PC-3 (cell line): Measurements from ENCODE around the gene TTC7B. TPM values are rescaled to one million over a fixed set of nuclear protein-coding genes. Genes with fewer than 3 reads are reported as not detected.

ENCODE experiments used
- ATAC-seq: fragments of 200-7000 bp; cut with Tn5 transposase; 2 replicates; pipeline ENCODE4 v1.9.1; 2020; ENCODE audit warnings: mild to moderate bottlenecking, moderate library complexity
- BruUV-seq: library from RNA; stranded (reverse); fragments of 400-500 nt; replicated peaks from 2 replicates; lab custom pipeline; 2021; lab: Mats Ljungman, UMichigan
- CTCF ChIA-PET: fragments of 300-600 bp; sonication (Branson Sonifier 250); formaldehyde crosslinking; loops from one replicate; lab custom pipeline; 2022; ENCODE audit warnings: antibody characterized with exemption; lab: Charles Lee
- POLR2A ChIA-PET: fragments of 300-600 bp; sonication (Branson Sonifier 250); formaldehyde crosslinking; loops from one replicate; lab custom pipeline; 2022; ENCODE audit warnings: antibody characterized with exemption; ENCODE audit not compliant: unreplicated experiment; lab: Charles Lee
- DNase-seq: peaks from one replicate; pipeline ENCODE4 v3.0.0-alpha.2; 2015
- H2AFZ ChIP-seq: fragments of 300-600 bp; sonication (generic); 2 replicates; pipeline ENCODE4 v1.6.0; 2016; ENCODE audit warnings: antibody characterized with exemption, low read length
- H3F3A ChIP-seq: fragments of 300-600 bp; sonication (generic); one replicate; pipeline ENCODE4 v1.6.0; 2017; ENCODE audit warnings: antibody characterized with exemption, low read length, control low read depth, mild to moderate bottlenecking; ENCODE audit not compliant: unreplicated experiment
- H3K27ac ChIP-seq: fragments of 300-600 bp; sonication (generic); 2 replicates; pipeline ENCODE4 v1.5.1; 2016; ENCODE audit warnings: mild to moderate bottlenecking, low read length
- H3K27me3 ChIP-seq: fragments of 300-600 bp; sonication (generic); 2 replicates; pipeline ENCODE4 v1.6.1; 2016; ENCODE audit warnings: low read length, mixed read lengths
- H3K36me3 ChIP-seq: fragments of 300-600 bp; sonication (generic); 2 replicates; pipeline ENCODE4 v1.6.1; 2016; ENCODE audit warnings: low read depth, mixed run types, low read length, mixed read lengths
- H3K4me1 ChIP-seq: fragments of 300-600 bp; sonication (generic); 2 replicates; pipeline ENCODE4 v1.5.1; 2016; ENCODE audit warnings: low read length; ENCODE audit not compliant: insufficient read depth
- H3K4me2 ChIP-seq: fragments of 300-600 bp; sonication (generic); 2 replicates; pipeline ENCODE4 v1.6.0; 2016; ENCODE audit warnings: low read length
- H3K4me3 ChIP-seq: fragments of 300-600 bp; sonication (generic); 2 replicates; pipeline ENCODE4 v1.5.1; 2016; ENCODE audit warnings: mild to moderate bottlenecking, low read length, mixed read lengths
- H3K79me2 ChIP-seq: fragments of 300-600 bp; sonication (generic); 2 replicates; pipeline ENCODE4 v1.6.1; 2017; ENCODE audit warnings: low read length, mixed read lengths
- H3K9ac ChIP-seq: fragments of 300-600 bp; sonication (generic); 2 replicates; pipeline ENCODE4 v1.6.0; 2016; ENCODE audit warnings: mild to moderate bottlenecking, low read length
- H3K9me2 ChIP-seq: fragments of 300-600 bp; sonication (generic); replicated peaks from 2 replicates; pipeline ENCODE4 v1.6.1; 2016; ENCODE audit warnings: mixed run types, low read length, mixed read lengths
- H3K9me3 ChIP-seq: fragments of 300-600 bp; sonication (generic); 2 replicates; pipeline ENCODE4 v1.6.1; 2016; ENCODE audit warnings: low read length, mixed read lengths
- H4K20me1 ChIP-seq: fragments of 300-600 bp; sonication (generic); 2 replicates; pipeline ENCODE4 v1.6.1; 2016; ENCODE audit warnings: low read length, mixed read lengths
- EZH2 ChIP-seq: fragments of 300-600 bp; sonication (generic); IDR thresholded peaks from one replicate; pipeline ENCODE4 v1.6.1; 2017; ENCODE audit warnings: antibody characterized with exemption, mild to moderate bottlenecking, low read length; ENCODE audit not compliant: unreplicated experiment
- EZH2phosphoT487 ChIP-seq: fragments of 300-600 bp; sonication (generic); IDR thresholded peaks from 2 replicates; pipeline ENCODE4 v1.6.1; 2018; ENCODE audit warnings: mild to moderate bottlenecking, antibody characterized with exemption, low read length, borderline replicate concordance
- intact Hi-C: fragments of 100-400 bp; cut with micrococcal nuclease; formaldehyde crosslinking; loops from 2 replicates; pipeline ENCODE4 v1.9.0; 2023
- total RNA-seq: library from RNA; depleted of rRNA; stranded (reverse); fragments of >200 nt; gene quantifications from 2 replicates; pipeline ENCODE4 v1.2.3, GENCODE V29; 2014
- TF ChIP-seq, protein P1 (sequence below): fragments of 300-600 bp; sonication (generic); conservative IDR thresholded peaks from 2 replicates; pipeline ENCODE4 v1.5.1; 2017; ENCODE audit warnings: antibody characterized with exemption, low read depth, mild to moderate bottlenecking, low read length

The TTC7B gene
- total RNA-seq, 1 experiment from 2014 or later, result 45.6 TPM

DNA sequence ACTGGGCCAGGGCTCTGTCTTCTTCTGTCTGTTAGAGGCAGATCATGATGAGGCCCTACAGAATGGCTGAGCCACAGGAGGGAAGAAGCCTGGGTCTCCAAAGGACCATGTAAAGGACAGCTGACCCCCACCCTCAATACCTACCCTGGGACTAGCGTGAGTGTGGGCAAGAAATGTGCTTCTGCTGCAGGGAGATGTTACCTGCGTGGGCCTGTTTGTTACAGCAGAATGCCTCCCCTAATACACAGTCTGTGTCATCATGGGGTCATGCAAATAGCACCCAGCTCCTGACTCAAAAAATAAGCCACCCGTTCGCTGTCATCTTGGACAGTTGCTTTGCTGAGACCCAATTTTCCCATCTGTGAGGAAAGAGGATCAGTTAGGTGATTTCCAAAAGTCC is 328.8 kb downstream of the TTC7B start:
- Histone ChIP-seq H2AFZ (no peak overlapping the region), H3K4me1 (no peaks in the 10 kb centered on the region), H3K9me3 (no peaks in the 10 kb centered on the region), H3K4me2 (no peak overlapping the region), H3K9ac (no peak overlapping the region), H3F3A (no peaks in the 10 kb centered on the region), H3K9me2 (no peaks in the 10 kb centered on the region), H3K4me3 (no peak overlapping the region), H3K27ac (no peak overlapping the region), H4K20me1 (no peaks in the 10 kb centered on the region), H3K27me3 (peaks cover 53% of the 10 kb centered on the region), H3K36me3 (no peaks in the 10 kb centered on the region), H3K79me2 (no peaks in the 10 kb centered on the region)
- TF ChIP-seq EZH2phosphoT487 (no peak), EZH2 (no peak)
- TF ChIP-seq, protein P1, sequence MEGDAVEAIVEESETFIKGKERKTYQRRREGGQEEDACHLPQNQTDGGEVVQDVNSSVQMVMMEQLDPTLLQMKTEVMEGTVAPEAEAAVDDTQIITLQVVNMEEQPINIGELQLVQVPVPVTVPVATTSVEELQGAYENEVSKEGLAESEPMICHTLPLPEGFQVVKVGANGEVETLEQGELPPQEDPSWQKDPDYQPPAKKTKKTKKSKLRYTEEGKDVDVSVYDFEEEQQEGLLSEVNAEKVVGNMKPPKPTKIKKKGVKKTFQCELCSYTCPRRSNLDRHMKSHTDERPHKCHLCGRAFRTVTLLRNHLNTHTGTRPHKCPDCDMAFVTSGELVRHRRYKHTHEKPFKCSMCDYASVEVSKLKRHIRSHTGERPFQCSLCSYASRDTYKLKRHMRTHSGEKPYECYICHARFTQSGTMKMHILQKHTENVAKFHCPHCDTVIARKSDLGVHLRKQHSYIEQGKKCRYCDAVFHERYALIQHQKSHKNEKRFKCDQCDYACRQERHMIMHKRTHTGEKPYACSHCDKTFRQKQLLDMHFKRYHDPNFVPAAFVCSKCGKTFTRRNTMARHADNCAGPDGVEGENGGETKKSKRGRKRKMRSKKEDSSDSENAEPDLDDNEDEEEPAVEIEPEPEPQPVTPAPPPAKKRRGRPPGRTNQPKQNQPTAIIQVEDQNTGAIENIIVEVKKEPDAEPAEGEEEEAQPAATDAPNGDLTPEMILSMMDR, result no peak
- intact Hi-C loops, result no loop called here
- no TSS peak for BruUV-seq
- ChIA-PET CTCF (no interaction called here), POLR2A (no interaction called here)
- ATAC-seq (no peak), DNase-seq (no peak)

DNA sequence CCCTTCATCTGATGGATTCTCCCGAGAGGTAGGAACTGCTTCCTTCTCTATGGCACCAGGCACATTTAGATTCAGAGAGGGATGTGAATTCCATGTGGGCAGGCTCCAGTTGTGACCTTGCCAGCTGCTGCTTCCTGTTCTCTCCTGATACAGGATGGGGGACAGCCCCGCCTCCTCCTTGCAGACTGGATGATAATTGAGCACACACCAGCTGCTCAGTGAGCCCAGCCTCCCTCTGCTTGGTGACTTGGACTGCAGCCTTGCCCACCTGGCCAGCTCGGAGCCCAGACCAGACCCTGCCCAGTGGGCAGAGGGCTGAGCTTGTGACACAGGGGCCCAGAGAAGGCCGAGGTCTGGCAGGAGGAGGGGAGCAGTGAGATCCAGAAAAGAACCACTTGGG is 329.2 kb downstream of the TTC7B start:
- H3K4me3 ChIP-seq, result no peak overlapping the region
- no peaks in the 10 kb centered on the region for H3K36me3 ChIP-seq
- no peaks in the 10 kb centered on the region for H3K9me3 ChIP-seq
- no peaks in the 10 kb centered on the region for H3K9me2 ChIP-seq
- intact Hi-C loops, result no loop called here
- CTCF ChIA-PET, result no interaction called here
- no peak overlapping the region for H2AFZ ChIP-seq
- H3K4me1 ChIP-seq, result no peaks in the 10 kb centered on the region
- TF ChIP-seq, protein P1, result no peak
- no peak for TF ChIP-seq EZH2
- BruUV-seq, result no TSS peak
- H3K79me2 ChIP-seq, result no peaks in the 10 kb centered on the region
- DNase-seq (no peak), ATAC-seq (no peak)
- peaks cover 53% of the 10 kb centered on the region for H3K27me3 ChIP-seq
- POLR2A ChIA-PET, result interaction anchor here (0.6 kb wide), 1 partner anchor 68 kb away, joined by 3 read pairs; no protein-coding TSS in a partner anchor
- H3K27ac ChIP-seq, result no peak overlapping the region
- no peaks in the 10 kb centered on the region for H3F3A ChIP-seq
- H4K20me1 ChIP-seq, result no peaks in the 10 kb centered on the region
- no peak overlapping the region for H3K4me2 ChIP-seq
- no peak overlapping the region for H3K9ac ChIP-seq

DNA sequence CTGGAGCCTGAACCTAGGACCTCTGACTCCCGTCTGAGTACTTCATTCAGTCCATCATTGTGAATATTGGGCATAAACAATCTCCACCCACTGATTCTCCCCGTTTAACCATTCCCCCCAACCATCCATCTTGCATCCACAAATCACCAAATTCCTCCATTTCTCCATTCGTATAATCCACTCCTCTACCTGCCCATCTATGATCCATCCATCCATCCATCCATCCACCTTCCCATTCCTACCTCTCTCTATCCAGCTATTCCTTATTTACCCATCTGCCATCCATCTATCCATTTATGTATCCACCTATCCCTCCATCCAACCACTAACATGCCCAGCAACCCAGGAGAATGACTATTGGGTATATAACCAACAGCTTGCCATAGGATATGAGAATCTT is 331.9 kb downstream of the TTC7B start:
- no peak overlapping the region for H3K4me3 ChIP-seq
- H3K36me3 ChIP-seq, result no peaks in the 10 kb centered on the region
- no peaks in the 10 kb centered on the region for H3K9me2 ChIP-seq
- H3K9me3 ChIP-seq, result no peaks in the 10 kb centered on the region
- intact Hi-C loops, result no loop called here
- no TSS peak for BruUV-seq
- no peak overlapping the region for H3K9ac ChIP-seq
- H3K79me2 ChIP-seq, result no peaks in the 10 kb centered on the region
- ChIA-PET POLR2A (no interaction called here), CTCF (no interaction called here)
- H3K27me3 ChIP-seq, result peaks cover 55% of the 10 kb centered on the region
- no peak overlapping the region for H3K27ac ChIP-seq
- H3K4me2 ChIP-seq, result no peak overlapping the region
- ATAC-seq (no peak), DNase-seq (no peak)
- no peaks in the 10 kb centered on the region for H3F3A ChIP-seq
- TF ChIP-seq EZH2phosphoT487 (no peak), EZH2 (no peak)
- TF ChIP-seq, protein P1, result no peak
- H3K4me1 ChIP-seq, result no peaks in the 10 kb centered on the region
- H4K20me1 ChIP-seq, result no peaks in the 10 kb centered on the region
- no peak overlapping the region for H2AFZ ChIP-seq
